A549 (cell line): ENCODE data around the gene KIF7.

ENCODE experiments used
- FOXS1 ChIP-seq: fragments of 250-450 bp; sonication (Bioruptor Pico); IDR thresholded peaks from 2 replicates; pipeline ENCODE4 v1.5.0; 2020; ENCODE audit warnings: mild to moderate bottlenecking, moderate library complexity
- NFE2L2 ChIP-seq: fragments of 150-350 bp; conservative IDR thresholded peaks from 2 replicates; pipeline ENCODE4 v1.6.1; 2014; ENCODE audit warnings: low read length
- NPAS2 ChIP-seq: fragments of 250-450 bp; sonication (Bioruptor Pico); IDR thresholded peaks from 2 replicates; pipeline ENCODE4 v1.8.0; 2022; ENCODE audit warnings: mild to moderate bottlenecking, moderate library complexity, borderline replicate concordance
- POLR2A ChIP-seq: IDR thresholded peaks from 2 replicates; pipeline ENCODE4 v1.6.1; 2012; ENCODE audit warnings: mild to moderate bottlenecking, low read length
- TF ChIP-seq, protein P1 (sequence below): fragments of 250-450 bp; sonication (Bioruptor Pico); IDR thresholded peaks from 2 replicates; pipeline ENCODE4 v1.5.0; 2021; ENCODE audit warnings: mild to moderate bottlenecking, moderate library complexity, borderline replicate concordance
- TF ChIP-seq, protein P2 (sequence below): fragments of >200 bp; sonication (Bioruptor Twin); formaldehyde crosslinking; IDR thresholded peaks from 3 replicates; pipeline ENCODE4 v1.5.1; 2016

DNA sequence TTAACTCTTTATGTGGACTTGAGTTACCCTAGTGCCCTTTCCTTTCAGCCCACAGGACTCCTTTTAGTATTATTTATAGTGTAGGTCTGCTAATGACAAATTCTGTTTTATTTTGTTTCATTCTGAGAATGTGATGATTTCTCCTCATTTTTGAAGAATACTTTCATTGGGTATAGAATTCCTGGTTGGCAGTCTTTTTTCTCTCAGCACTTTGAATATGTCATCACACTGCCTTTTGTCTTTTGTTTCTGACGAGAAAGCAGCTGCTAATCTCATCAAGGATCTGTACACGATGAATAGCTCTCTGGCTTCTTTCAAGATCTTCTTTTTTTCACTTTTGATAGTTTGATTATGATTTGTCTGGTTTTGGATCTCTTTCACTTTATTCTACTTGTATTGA is 42.2 kb downstream of the KIF7 start:
- TF ChIP-seq, protein P1, sequence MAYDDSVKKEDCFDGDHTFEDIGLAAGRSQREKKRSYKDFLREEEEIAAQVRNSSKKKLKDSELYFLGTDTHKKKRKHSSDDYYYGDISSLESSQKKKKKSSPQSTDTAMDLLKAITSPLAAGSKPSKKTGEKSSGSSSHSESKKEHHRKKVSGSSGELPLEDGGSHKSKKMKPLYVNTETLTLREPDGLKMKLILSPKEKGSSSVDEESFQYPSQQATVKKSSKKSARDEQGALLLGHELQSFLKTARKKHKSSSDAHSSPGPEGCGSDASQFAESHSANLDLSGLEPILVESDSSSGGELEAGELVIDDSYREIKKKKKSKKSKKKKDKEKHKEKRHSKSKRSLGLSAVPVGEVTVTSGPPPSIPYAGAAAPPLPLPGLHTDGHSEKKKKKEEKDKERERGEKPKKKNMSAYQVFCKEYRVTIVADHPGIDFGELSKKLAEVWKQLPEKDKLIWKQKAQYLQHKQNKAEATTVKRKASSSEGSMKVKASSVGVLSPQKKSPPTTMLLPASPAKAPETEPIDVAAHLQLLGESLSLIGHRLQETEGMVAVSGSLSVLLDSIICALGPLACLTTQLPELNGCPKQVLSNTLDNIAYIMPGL (CRISPR knock-in tag) = no peak
- TF ChIP-seq, protein P2, sequence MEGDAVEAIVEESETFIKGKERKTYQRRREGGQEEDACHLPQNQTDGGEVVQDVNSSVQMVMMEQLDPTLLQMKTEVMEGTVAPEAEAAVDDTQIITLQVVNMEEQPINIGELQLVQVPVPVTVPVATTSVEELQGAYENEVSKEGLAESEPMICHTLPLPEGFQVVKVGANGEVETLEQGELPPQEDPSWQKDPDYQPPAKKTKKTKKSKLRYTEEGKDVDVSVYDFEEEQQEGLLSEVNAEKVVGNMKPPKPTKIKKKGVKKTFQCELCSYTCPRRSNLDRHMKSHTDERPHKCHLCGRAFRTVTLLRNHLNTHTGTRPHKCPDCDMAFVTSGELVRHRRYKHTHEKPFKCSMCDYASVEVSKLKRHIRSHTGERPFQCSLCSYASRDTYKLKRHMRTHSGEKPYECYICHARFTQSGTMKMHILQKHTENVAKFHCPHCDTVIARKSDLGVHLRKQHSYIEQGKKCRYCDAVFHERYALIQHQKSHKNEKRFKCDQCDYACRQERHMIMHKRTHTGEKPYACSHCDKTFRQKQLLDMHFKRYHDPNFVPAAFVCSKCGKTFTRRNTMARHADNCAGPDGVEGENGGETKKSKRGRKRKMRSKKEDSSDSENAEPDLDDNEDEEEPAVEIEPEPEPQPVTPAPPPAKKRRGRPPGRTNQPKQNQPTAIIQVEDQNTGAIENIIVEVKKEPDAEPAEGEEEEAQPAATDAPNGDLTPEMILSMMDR = no peak
- TF ChIP-seq POLR2A (no peak), FOXS1 (CRISPR knock-in tag) (no peak), NFE2L2 (no peak), NPAS2 (no peak)
